Measurements from ENCODE around the gene C12orf42. TPM values are rescaled to one million over a fixed set of nuclear protein-coding genes. Genes with fewer than 3 reads are reported as not detected.

C12orf42 gene
- total RNA-seq, 2 donors from 2014 or later: not detected

- no peaks in the 10 kb centered on the region for H3K27me3 ChIP-seq
- no peaks in the 10 kb centered on the region for H3K36me3 ChIP-seq (replicated peaks in 1 of 2; ENCODE audit: insufficient read depth in 1 of 2, low read depth in 2 of 2)
- TF ChIP-seq CTCF (IDR thresholded peaks at IDR 0.05) (no peak), POLR2A (IDR thresholded peaks at IDR 0.05) (no peak)
- DNase-seq (no peak), ATAC-seq (no peak)
- H3K4me1 ChIP-seq: no peaks in the 10 kb centered on the region
- intact Hi-C loops (cut with DNase I): no loop called here
- H3K9me3 ChIP-seq: no peaks in the 10 kb centered on the region
- WGBS, 2 donors: 58 to 60% methylated on average over 5 of the region's 5 CpGs
- H3K4me3 ChIP-seq: no peak overlapping the region
- no peak overlapping the region for H3K27ac ChIP-seq
Measured at GRCh38 chr12:103469719-103470118, 26.0 kb downstream of the C12orf42 start.

- H3K4me1 ChIP-seq: no peaks in the 10 kb centered on the region
- H3K27me3 ChIP-seq: no peaks in the 10 kb centered on the region
- DNase-seq (no peak), ATAC-seq (no peak)
- H3K36me3 ChIP-seq (replicated peaks in 1 of 2; ENCODE audit: insufficient read depth in 1 of 2, low read depth in 2 of 2): no peaks in the 10 kb centered on the region
- H3K9me3 ChIP-seq: no peaks in the 10 kb centered on the region
- H3K27ac ChIP-seq: no peak overlapping the region
- intact Hi-C loops (cut with DNase I): no loop called here
- WGBS, 2 donors: 63 to 74% methylated on average over 3 of the region's 3 CpGs
- TF ChIP-seq POLR2A (IDR thresholded peaks at IDR 0.05) (no peak), CTCF (IDR thresholded peaks at IDR 0.05) (no peak)
- no peak overlapping the region for H3K4me3 ChIP-seq
Measured at GRCh38 chr12:103468837-103469236, 26.9 kb downstream of the C12orf42 start.

- TF ChIP-seq CTCF (IDR thresholded peaks at IDR 0.05): no peak
- 62% methylated on average over 3 of the region's 3 CpGs for WGBS, 2 donors
- no peaks in the 10 kb centered on the region for H3K4me1 ChIP-seq
- no peaks in the 10 kb centered on the region for H3K27me3 ChIP-seq
- H3K9me3 ChIP-seq: no peaks in the 10 kb centered on the region
- H3K4me3 ChIP-seq: no peak overlapping the region
- intact Hi-C loops (cut with DNase I): no loop called here
- H3K36me3 ChIP-seq (replicated peaks in 1 of 2; ENCODE audit: insufficient read depth in 1 of 2, low read depth in 2 of 2): no peaks in the 10 kb centered on the region
- DNase-seq (no peak), ATAC-seq (no peak)
- no peak overlapping the region for H3K27ac ChIP-seq
Measured at GRCh38 chr12:103462675-103463074, 33.1 kb downstream of the C12orf42 start.

GRCh38 chr12:103457471-103457870 lies 38.3 kb downstream of the C12orf42 start:
- ATAC-seq: no peak
- no peaks in the 10 kb centered on the region for H3K27me3 ChIP-seq
- 38 to 40% methylated on average over 2 of the region's 2 CpGs for WGBS, 2 donors
- TF ChIP-seq POLR2A (IDR thresholded peaks at IDR 0.05) (no peak), CTCF (IDR thresholded peaks at IDR 0.05) (no peak)
- no peak for DNase-seq
- no peaks in the 10 kb centered on the region for H3K4me1 ChIP-seq
- intact Hi-C loops (cut with DNase I): no loop called here
- no peak overlapping the region for H3K4me3 ChIP-seq
- H3K27ac ChIP-seq: no peak overlapping the region
- H3K9me3 ChIP-seq: no peaks in the 10 kb centered on the region
- H3K36me3 ChIP-seq (replicated peaks in 1 of 2; ENCODE audit: insufficient read depth in 1 of 2, low read depth in 2 of 2): no peaks in the 10 kb centered on the region

GRCh38 chr12:103456006-103456405 lies 39.8 kb downstream of the C12orf42 start:
- no peak overlapping the region for H3K4me3 ChIP-seq
- DNase-seq: no peak
- intact Hi-C loops (cut with DNase I): no loop called here
- no peak for ATAC-seq
- H3K27me3 ChIP-seq: no peaks in the 10 kb centered on the region
- WGBS, 2 donors: 52 to 66% methylated on average over 2 of the region's 2 CpGs
- no peaks in the 10 kb centered on the region for H3K36me3 ChIP-seq (replicated peaks in 1 of 2; ENCODE audit: insufficient read depth in 1 of 2, low read depth in 2 of 2)
- peaks cover 0 to 7% (median 0%) of the 10 kb centered on the region in 3 donors for H3K9me3 ChIP-seq
- H3K27ac ChIP-seq: no peak overlapping the region
- no peak for TF ChIP-seq POLR2A (IDR thresholded peaks at IDR 0.05)
- no peak for TF ChIP-seq CTCF (IDR thresholded peaks at IDR 0.05)
- H3K4me1 ChIP-seq: no peaks in the 10 kb centered on the region

Measured in body of pancreas (tissue), 4 donors.